DOHH2 (cell line): Measurements from ENCODE around the gene EIF3K.

Experiments
- CTCF ChIP-seq: fragments of 200-600 bp; sonication (generic); IDR thresholded peaks from one replicate; pipeline ENCODE4 v1.5.1; 2014; ENCODE audit warnings: antibody characterized with exemption, mild to moderate bottlenecking, low read depth, low read length; ENCODE audit not compliant: poor library complexity, severe bottlenecking
- EZH2phosphoT487 ChIP-seq: fragments of 200-600 bp; sonication (generic); IDR thresholded peaks from 2 replicates; pipeline ENCODE4 v1.6.1; 2017; ENCODE audit warnings: borderline replicate concordance, mild to moderate bottlenecking, antibody characterized with exemption, low read length, moderate library complexity, mixed read lengths

- no peak for TF ChIP-seq CTCF
- TF ChIP-seq EZH2phosphoT487, result no peak
Measured at GRCh38 chr19:38639679-38640078, 20.7 kb downstream of the EIF3K start.
